Hematopoietic multipotent progenitor cell treated with erythropoietin and hydrocortisone succinate and interleukin-3 and kit ligand, for 17 days (in vitro differentiated cells): ENCODE measurements around the gene FARSB.
A peak's percentile ranks its signal among the peaks of the same experiment; 100 is the strongest.
"Not testable (repeated sequence)": the region's sequence is repeated elsewhere in the genome, so short reads cannot be mapped to it uniquely, and the experiment has no call there.

Experiments used
- DNase-seq: peaks from one replicate; pipeline ENCODE4 v3.0.0-alpha.2; 2015; ENCODE audit warnings: low spot score

FARSB gene

DNA sequence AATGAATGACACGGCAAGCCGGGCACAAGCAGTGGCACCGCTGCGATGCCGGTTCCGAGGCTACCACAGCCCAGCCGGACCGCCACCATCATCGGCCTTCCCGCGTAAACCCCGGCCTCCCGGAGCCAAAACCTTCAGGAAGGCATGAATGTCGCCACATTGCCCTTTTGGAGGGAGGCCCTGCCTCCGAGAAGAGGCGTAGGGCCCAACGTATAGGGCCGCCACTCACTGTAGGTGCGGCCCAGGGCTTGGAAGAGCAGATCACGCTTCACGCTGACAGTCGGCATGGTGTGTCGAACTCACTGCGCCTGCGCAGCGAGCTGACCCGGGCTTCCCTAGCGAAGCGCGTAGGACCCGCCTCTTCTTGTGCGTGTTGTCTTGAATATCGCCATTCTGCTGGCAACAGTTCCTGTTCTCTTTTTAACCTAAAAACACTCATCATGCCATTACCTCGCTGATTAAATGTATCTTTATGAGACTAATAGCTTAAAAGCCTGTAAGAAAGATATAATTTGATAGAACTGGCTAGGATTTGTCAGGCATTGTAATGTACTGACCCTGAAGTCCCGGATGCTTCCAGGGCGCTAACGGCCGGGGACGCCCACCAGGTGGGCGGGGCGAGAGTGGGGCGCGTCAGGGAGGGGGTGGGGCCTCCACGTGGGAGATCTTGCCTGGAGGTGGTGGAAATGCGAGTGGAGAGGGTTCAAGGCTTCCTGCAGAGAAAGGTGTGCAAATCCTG, at the start of gene FARSB:
Gene FARSB (minus strand): TSS at position 306 of the 739 bp plus-strand sequence. CDS start 19 bp downstream, at position 287.
- DNase-seq: peak; percentile 99

DNA sequence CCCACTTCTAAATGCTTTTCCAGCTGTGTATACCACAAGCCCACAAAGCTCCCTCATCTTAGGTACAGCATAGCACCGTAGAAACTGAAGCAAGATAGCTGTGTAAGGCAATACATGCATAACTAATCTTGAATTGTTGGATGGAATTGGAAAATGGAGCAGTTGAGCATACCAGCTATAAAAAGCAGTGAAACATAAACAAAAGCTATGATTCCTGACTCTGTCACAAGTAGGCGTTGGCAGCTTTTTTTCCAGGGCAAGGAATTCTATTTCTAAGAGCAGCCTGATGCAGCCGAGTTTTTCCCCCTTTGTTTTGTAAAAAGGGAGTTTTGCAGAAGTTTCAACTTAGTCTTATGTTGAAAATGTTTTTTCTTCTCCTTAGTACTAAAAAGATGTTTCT, 48.0 kb upstream of the FARSB start:
- DNase-seq: no peak

- DNase-seq: no peak
These were observed 47.2 kb upstream of the FARSB start for GRCh38 chr2:222703091-222703490.

DNA sequence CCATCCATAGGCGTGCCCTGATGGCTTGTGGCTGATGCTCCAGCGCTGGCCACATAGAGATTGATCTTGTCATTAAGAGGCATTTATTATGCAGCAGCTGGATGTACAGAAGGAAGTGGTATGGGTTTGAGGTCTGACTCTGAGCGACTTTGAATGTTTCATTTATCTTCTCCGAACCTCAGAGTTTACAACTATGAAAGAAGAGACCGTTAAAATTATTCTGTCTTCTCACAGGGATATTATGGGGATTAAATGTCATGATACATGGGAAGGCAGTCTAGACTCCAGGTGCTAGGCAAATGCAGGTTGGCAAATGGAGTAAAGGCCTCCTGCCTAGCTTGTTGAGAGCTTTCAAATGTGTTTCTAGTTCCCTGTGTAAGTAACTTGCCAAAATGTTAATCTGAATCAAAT, 45.8 kb upstream of the FARSB start:
- no peak for DNase-seq

DNA sequence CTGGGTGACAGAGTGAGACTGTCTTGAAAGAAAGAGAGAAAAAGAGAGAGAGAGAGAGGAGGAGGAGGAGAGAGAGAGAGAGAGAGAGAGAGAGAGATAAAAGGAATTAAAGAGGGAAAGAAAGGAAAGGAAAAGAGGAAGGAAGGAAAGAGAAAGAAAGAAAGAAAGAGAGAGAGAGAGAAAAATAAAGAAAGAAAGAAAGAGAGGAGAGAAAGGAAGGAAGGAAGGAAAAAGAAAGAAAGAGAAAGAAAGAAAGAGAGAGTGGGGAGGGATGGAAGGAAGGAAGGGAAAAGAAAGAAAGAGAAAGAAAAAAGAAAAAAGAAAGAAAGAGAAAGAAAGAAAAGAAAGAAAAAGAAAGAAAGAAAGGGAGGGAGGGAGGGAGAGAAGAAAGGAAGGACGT, 45.3 kb upstream of the FARSB start:
- no peak for DNase-seq

DNA sequence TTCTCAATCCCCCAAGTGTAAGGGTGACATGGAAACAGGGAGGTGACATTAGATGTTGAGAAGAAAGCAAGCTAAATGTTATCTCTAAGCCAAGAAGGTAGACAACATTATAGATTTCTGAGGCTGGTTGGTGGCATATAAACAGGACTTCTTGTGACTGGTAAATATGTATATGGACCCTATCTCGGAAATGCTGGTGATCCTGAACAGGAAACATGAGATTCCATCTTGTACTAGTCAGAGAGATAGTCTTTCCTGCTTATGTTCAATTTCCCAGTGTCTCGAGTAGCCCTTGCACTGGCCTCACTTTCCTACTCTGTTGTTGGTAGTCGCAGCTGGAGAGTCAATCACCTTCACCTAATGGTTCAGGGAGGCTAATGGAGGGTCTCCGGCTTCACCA, 42.4 kb upstream of the FARSB start:
- no peak for DNase-seq

DNA sequence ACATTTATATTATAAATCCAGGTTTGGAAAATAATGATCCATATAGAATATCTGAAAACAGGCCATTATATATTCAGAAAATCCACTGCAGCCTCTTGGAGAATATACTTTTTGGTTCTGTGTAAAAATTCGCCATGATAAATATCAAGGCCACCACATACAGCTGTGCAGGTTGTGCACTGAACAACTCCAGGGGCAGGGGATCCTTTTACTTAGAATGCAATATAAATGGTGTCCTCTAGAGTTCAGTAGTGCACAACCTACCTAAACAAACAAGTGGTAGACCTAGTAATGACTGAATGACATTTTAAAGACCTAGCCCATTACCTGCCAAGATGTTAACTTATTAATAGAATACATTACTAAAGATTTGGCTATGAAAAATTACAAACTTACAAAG, 37.9 kb upstream of the FARSB start:
- DNase-seq: no peak

- not testable (repeated sequence) for DNase-seq
These were observed 37.5 kb upstream of the FARSB start for GRCh38 chr2:222693413-222693812.

DNA sequence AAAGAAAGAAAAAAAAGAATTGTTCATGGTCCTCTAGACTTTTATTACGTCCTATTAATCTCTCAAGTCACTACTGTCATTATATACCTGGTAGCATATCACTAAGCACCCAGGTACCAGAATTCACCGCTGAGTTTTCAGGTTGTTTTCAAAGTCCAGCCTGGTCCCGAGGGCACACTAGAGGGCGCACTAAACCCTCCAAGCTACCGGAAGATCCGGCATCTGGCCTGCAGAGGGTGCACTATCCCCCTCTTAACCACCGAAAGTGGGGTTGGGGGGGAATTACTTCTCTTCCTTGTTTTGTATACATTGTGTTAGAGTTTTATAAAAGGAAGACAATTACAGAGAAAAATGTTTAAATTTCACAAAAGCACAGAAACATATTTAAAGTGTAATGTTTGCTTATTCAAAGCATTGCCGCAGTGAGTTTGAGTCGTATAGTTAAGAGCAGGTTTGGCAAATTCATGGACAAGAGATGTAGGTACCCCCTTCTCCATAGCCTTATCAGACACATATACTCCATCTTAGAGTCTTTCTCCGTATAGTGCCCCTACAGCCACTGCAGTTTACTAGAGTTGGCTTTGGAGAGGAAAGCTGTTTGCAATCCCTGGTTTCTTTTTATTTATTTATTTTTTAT, 34.8 kb upstream of the FARSB start:
- peak; percentile 66 for DNase-seq

DNA sequence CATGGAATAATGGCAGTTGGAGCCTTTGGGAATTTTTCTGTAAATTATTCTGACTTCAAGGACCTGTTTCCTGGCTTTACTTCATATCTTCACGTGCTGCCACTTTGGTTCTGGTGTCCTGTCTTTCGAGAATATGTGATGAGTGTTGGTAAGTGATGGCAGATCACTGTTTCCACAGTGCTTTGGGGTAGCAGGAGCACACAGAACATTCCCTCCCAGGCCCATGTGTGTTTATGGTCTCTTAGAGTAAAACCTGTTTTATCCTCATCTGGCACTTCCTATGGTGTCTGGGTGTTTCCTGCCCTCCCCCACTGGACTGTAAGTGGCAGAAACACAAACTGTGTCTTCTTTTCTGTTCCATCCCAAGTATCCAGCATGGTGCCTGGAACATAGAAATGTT, 33.4 kb upstream of the FARSB start:
- DNase-seq: no peak

DNA sequence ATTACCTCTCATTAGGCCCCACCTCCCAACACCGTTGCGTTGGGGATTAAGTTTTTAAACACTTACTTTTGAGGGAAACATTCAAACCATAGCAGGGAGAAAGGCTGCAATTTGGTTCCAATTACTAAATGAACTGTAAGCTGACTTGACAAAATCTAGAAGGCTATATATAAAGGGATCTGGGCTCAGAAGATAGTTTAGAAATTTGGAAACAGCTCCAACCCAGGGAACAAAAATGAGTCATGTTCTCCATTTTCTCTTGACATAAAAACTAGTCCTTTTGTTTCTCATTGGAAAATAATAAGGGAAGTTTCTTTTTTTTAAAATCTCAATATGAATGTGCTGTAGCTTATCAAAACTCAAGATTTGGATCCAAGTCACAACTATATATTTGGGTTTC, 33.0 kb upstream of the FARSB start:
- DNase-seq: no peak

DNA sequence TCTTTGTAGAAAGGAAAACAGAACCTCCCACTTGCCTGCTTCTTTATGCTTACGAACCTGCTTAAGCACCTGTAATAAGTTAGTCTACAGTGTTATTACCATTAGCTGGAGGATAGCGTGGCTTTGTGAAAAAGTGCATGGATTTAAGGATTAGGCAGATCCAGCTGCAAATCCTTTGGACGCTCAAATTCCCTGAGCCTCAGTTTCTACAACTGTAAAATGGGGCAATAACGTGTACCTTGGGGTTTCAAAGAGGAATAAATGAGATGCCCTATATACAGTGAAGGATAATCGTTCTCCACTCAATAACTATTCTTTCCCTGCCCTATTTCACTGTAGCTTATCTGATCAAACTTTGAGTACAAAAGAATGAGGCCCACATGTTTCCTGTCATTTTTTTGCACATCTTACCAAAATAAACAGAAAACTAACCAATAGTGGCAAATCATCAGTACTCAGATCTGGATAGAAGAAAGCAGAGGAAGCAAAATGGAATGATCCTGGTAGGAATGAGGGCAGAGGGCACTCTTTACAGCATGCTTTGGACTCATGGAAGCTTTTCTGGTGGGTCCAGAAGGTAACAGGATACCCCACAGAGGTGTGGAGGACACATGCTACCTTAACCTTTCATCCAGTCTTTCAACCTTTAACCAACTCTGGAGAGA, 30.3 kb upstream of the FARSB start:
- no peak for DNase-seq

DNA sequence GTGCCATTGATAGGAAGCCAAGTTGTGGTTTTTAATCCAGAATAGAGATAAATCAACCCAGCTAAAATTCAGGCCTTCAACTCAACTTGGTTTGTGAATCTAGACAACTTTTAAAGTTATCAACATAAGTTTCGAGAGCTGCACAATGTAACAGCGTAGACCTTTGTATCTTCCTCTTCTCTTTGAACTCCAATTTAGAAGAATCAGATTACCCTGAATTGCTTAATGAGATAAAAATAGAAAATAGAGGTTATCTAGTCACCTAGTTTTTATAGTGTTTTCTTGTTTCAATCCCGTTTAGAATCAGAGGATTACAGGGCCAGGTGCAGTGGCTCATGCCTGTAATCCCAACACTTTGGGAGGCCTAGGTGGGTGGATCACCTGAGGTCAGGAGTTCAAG, 27.9 kb upstream of the FARSB start:
- no peak for DNase-seq

- DNase-seq: no peak
These were observed 22.1 kb upstream of the FARSB start for GRCh38 chr2:222677981-222678380.

DNA sequence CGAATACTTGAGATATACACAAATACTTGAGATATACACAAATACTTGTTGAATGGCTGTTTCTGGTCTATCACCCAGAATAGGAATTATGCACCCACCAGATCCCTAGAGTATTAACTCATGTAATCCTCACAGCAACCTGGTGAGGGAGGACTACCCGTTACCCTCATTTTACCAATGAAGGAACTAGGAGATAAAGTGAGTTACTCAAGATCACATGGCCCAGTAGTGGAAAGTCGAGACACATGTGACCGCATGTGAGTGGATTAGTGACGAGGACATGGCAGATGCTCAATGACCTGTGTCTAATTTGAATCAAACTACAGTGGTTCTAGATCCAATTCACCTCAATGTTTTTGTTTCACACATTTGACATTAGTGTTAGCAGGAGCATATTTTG, 18.0 kb upstream of the FARSB start:
- no peak for DNase-seq

GRCh38 chr2:222673273-222673672, 17.4 kb upstream of the FARSB start:
- DNase-seq: no peak

GRCh38 chr2:222672068-222672401, 16.1 kb upstream of the FARSB start:
- DNase-seq: no peak

DNA sequence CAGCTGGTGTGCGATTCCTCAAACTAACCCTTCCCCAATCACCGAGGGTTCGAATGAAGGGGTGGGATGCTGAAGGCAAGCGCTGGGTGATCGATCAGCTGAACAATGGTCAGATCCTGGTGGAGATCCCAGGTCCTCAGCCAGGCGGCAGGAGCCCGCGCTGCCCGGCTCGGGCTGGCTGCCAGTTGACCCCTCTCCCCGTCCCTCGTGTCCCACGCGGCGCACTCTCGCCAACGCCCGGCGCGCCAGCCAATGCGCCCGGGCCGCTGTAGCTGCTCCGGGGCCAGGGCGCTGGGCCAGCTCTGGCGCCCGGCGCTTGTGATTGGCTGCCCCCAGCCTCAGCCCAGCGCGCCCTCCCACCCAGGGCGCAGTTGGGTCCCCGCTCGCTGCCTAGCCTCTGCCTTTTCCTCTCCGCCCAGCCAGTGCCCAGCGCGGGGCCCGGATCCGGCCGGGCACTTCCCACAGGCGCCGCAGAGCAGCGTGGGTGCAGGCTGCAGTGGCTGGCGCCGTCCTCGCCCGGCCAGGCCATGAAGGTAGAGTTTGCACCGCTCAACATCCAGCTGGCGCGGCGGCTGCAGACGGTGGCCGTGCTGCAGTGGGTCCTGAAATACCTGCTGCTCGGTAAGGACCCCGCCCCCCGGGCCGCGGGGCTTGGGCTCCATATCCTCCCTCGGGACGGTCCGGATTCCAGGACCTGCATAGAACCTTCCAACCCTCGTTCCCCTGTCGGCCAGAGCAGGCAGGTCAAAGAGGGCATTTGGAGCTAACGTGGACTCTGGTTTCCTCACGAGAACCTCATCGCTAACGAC, 15.6 kb upstream of the FARSB start, which contains the start of gene MOGAT1:
Gene MOGAT1 (plus strand): TSS at position 400 of the 809 bp plus-strand sequence. CDS start 128 bp downstream, at position 528.
- no peak for DNase-seq

DNA sequence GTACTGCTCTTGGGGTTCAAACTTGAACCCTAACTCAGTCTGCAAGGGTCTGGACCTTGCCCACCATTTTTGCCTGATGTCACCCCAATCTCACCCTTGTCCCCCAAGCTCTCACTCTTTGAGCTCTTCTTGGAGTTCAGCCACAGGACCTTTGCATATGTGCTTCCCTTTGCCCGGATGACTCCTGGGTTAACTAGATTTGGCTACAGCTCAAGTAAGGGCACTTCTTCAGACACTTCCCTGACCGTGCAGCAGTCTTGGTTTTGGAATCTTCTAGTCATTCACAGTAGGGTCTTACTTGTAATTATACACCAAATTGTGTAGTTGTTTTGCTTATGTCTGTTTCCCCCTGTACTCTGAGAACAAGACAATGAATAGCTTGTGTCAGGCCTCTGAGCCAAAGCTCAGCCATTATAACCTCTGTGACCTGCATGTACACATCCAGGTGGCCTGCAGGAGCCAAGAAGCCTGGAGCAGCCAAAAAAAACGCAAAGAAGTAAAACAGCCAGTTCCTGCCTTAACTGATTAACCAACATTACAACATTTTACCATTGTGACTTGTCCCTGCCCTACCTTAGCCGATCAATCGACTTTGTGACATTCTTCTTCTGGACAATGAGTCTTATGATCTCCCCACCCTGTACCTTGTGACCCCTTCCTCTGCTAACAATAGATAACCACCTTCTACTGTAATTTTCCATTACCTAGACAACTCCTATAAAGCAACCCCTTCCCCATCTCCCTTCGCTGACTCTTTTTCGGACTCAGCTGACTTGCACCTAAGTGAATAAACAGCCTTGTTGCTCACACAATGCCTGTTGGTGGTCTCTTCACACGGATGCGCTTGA, 14.5 kb upstream of the FARSB start:
- no peak for DNase-seq

DNA sequence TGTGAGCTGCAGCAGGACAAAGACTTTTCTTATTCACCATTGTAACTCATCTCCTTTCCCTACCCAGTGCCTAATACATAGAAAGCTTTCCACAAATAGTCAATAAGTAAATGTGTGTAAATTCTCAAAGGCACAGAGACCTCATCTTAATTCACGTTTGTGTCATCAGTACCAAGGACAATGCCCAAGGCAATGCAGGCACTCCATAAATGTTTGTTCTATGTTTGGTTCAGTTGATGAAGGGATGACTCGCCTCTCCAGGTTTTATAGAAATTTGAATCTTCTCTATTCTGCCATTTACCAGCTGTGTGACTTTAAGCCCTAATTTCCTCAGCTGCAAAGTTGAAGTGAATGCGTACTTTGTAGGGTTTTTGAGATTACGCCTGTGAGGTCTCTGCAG, 13.5 kb upstream of the FARSB start:
- no peak for DNase-seq

GRCh38 chr2:222668494-222669154, 12.7 kb upstream of the FARSB start:
- no peak for DNase-seq
